ENCODE data around the gene HIVEP3. TPM values are rescaled to one million over a fixed set of nuclear protein-coding genes. Genes with fewer than 3 reads are reported as not detected.

Gene HIVEP3
- polyA plus RNA-seq, 1 of the 3 experiments (the other 2 are of a cell fraction): 6.4 TPM

DNA sequence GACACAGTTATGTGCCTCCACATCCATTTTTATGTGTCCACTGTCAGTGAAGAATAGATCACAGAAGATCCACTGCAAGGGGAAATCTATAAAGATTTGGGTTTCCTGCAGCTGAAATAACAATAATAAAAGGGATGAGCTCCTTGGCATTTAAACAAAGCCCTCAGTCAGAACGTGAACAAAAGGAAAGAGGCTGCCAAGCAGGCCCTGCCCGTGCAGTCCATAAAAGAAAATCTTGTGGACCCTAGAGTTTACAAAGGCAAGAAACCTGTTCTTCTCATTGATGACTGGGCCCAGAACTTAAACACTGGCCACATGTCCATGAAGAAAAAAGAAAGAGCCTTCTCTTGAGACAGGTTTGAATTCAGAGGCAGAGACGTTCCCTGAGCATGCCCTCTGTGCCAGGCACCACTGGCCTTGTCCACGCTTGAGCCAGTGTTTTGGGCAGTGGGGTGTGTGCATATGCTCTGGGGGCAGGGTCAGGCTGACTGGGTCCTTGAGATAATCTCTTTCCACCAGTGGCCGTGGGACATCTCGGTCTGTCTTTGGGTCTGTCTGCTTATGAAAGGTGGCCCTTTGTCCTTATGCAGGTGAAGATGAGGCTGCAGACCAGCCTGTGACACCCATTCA lies 142.7 kb downstream of the HIVEP3 start:
- Histone ChIP-seq H3K4me3 (ENCODE audit: low read depth in 2 of 2, low read length in 1 of 2) (no peak overlapping the region), H3K9me2 (no peaks in the 10 kb centered on the region), H3K27me3 (ENCODE audit: insufficient read depth) (no peaks in the 10 kb centered on the region), H3K79me2 (ENCODE audit: insufficient read depth) (no peaks in the 10 kb centered on the region), H3K27ac (ENCODE audit: low read depth in 2 of 2, low read length in 1 of 2) (no peak overlapping the region), H3F3A (replicated peaks; ENCODE audit: insufficient read depth) (peaks cover 9% of the 10 kb centered on the region), H3K36me3 (replicated peaks in 1 of 2; ENCODE audit: control insufficient read depth in 1 of 2, insufficient read depth in 2 of 2, low read length in 1 of 2) (no peaks in the 10 kb centered on the region), H3K4me1 (ENCODE audit: control insufficient read depth in 1 of 2, insufficient read depth in 2 of 2, low read depth in 1 of 2, low read length in 1 of 2) (peaks cover 4 to 5% of the 10 kb centered on the region in 2 experiments; a peak in 1 of 4 replicates), H3K9ac (no peak overlapping the region), H3K4me2 (no peak overlapping the region), H3K9me3 (no peaks in the 10 kb centered on the region), H4K20me1 (ENCODE audit: insufficient read depth) (no peaks in the 10 kb centered on the region), H2AFZ (ENCODE audit: low read depth) (no peak overlapping the region)
- ChIA-PET CTCF (interaction anchor here (1.7 to 2.7 kb wide), 2 partner anchors 36 to 202 kb away, joined by 5 to 9 read pairs; no protein-coding TSS in a partner anchor), POLR2A (no interaction called here)
- TF ChIP-seq FOXJ3 (CRISPR knock-in tag; IDR thresholded peaks at IDR 0.05) (no peak), YY1 (IDR thresholded peaks at IDR 0.05; ENCODE audit: low read depth) (no peak), EP300 (IDR thresholded peaks at IDR 0.05; ENCODE audit: borderline replicate concordance in 1 of 2, low read depth in 1 of 2, low read length in 1 of 2) (no peak), RAD21 (IDR thresholded peaks at IDR 0.05; ENCODE audit: low read length) (no peak), EZH2phosphoT487 (IDR thresholded peaks at IDR 0.05; ENCODE audit: borderline replicate concordance, low read depth) (no peak), NRF1 (IDR thresholded peaks at IDR 0.05; ENCODE audit: low read depth, low read length) (no peak)
- TF ChIP-seq, protein P1, sequence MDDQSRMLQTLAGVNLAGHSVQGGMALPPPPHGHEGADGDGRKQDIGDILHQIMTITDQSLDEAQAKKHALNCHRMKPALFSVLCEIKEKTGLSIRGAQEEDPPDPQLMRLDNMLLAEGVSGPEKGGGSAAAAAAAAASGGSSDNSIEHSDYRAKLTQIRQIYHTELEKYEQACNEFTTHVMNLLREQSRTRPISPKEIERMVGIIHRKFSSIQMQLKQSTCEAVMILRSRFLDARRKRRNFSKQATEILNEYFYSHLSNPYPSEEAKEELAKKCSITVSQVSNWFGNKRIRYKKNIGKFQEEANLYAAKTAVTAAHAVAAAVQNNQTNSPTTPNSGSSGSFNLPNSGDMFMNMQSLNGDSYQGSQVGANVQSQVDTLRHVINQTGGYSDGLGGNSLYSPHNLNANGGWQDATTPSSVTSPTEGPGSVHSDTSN (IDR thresholded peaks at IDR 0.05): no peak
- TF ChIP-seq, protein P2, sequence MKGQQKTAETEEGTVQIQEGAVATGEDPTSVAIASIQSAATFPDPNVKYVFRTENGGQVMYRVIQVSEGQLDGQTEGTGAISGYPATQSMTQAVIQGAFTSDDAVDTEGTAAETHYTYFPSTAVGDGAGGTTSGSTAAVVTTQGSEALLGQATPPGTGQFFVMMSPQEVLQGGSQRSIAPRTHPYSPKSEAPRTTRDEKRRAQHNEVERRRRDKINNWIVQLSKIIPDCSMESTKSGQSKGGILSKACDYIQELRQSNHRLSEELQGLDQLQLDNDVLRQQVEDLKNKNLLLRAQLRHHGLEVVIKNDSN (IDR thresholded peaks at IDR 0.05; ENCODE audit: borderline replicate concordance, low read depth): no peak
- TF ChIP-seq, protein P3, sequence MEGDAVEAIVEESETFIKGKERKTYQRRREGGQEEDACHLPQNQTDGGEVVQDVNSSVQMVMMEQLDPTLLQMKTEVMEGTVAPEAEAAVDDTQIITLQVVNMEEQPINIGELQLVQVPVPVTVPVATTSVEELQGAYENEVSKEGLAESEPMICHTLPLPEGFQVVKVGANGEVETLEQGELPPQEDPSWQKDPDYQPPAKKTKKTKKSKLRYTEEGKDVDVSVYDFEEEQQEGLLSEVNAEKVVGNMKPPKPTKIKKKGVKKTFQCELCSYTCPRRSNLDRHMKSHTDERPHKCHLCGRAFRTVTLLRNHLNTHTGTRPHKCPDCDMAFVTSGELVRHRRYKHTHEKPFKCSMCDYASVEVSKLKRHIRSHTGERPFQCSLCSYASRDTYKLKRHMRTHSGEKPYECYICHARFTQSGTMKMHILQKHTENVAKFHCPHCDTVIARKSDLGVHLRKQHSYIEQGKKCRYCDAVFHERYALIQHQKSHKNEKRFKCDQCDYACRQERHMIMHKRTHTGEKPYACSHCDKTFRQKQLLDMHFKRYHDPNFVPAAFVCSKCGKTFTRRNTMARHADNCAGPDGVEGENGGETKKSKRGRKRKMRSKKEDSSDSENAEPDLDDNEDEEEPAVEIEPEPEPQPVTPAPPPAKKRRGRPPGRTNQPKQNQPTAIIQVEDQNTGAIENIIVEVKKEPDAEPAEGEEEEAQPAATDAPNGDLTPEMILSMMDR (IDR thresholded peaks at IDR 0.05): no peak
- DNase-seq: no peak
- 89% methylated on average over 6 of the region's 6 CpGs for WGBS (ENCODE audit: low lambda C conversion rate)

DNA sequence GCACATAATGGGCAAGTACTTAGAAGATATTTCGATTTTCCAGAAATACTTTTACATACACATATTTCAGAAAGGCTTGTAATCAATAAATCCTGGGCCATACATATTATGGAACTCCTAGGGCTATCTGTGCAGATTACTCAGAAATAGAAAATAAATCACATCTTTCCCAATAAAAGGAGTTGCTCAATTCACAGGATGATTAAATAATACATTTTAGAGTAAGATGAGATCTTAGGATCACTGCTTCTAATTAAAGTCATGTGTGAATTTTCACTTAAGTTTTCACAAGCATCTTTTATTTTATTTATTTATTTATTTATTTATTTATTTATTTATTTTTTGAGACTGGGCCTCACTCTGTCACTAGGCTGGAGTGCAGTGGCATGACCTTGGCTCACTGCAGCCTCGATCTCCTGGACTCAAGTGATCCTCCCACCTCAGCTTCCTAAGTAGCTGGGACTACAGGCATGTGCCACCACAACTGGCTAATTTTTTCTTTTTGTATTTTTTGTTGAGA lies 144.2 kb downstream of the HIVEP3 start:
- no peaks in the 10 kb centered on the region for H3K9me3 ChIP-seq
- H4K20me1 ChIP-seq (ENCODE audit: insufficient read depth): no peaks in the 10 kb centered on the region
- CTCF ChIA-PET: interaction anchor here (0.6 to 2.7 kb wide), 3 partner anchors 29 to 200 kb away, joined by 3 to 9 read pairs (median 3); no protein-coding TSS in a partner anchor
- 79% methylated on average over 2 of the region's 2 CpGs for WGBS (ENCODE audit: low lambda C conversion rate)
- no peak overlapping the region for H2AFZ ChIP-seq (ENCODE audit: low read depth)
- POLR2A ChIA-PET: no interaction called here
- H3K9ac ChIP-seq: no peak overlapping the region
- TF ChIP-seq, protein P4, sequence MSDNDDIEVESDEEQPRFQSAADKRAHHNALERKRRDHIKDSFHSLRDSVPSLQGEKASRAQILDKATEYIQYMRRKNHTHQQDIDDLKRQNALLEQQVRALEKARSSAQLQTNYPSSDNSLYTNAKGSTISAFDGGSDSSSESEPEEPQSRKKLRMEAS (IDR thresholded peaks at IDR 0.05; ENCODE audit: low read depth): no peak
- TF ChIP-seq GATA2 (CRISPR knock-in tag; IDR thresholded peaks at IDR 0.05) (no peak), SIN3A (IDR thresholded peaks at IDR 0.05; ENCODE audit: borderline replicate concordance, low read depth, low read length) (no peak)
- DNase-seq: no peak
- H3K79me2 ChIP-seq (ENCODE audit: insufficient read depth): no peaks in the 10 kb centered on the region
- no peaks in the 10 kb centered on the region for H3K36me3 ChIP-seq (replicated peaks in 1 of 2; ENCODE audit: control insufficient read depth in 1 of 2, insufficient read depth in 2 of 2, low read length in 1 of 2)
- H3K27ac ChIP-seq (ENCODE audit: low read depth in 2 of 2, low read length in 1 of 2): no peak overlapping the region
- peaks cover 4 to 5% of the 10 kb centered on the region in 2 experiments; a peak in 1 of 4 replicates for H3K4me1 ChIP-seq (ENCODE audit: control insufficient read depth in 1 of 2, insufficient read depth in 2 of 2, low read depth in 1 of 2, low read length in 1 of 2)
- peaks cover 9% of the 10 kb centered on the region for H3F3A ChIP-seq (replicated peaks; ENCODE audit: insufficient read depth)
- H3K4me3 ChIP-seq (ENCODE audit: low read depth in 2 of 2, low read length in 1 of 2): no peak overlapping the region
- H3K27me3 ChIP-seq (ENCODE audit: insufficient read depth): no peaks in the 10 kb centered on the region
- H3K9me2 ChIP-seq: no peaks in the 10 kb centered on the region
- H3K4me2 ChIP-seq: no peak overlapping the region
